Subcutaneous abdominal adipose tissue (tissue), 5 donors: ENCODE results near the gene FES.
"Not testable (repeated sequence)": the region's sequence is repeated elsewhere in the genome, so short reads cannot be mapped to it uniquely, and the experiment has no call there.

ENCODE experiments used
- H3K27ac ChIP-seq: one replicate; pipeline ENCODE4 v1.7.0; 2013; ENCODE audit warnings: low read depth, mild to moderate bottlenecking, inconsistent platforms, low read length, moderate library complexity
- H3K27me3 ChIP-seq, 5 donors: one replicate each; pipeline ENCODE4 v1.7.0; 2013; ENCODE audit warnings: low read length in 5 of 5, inconsistent platforms in 1 of 5; ENCODE audit not compliant: control insufficient read depth in 5 of 5, insufficient read depth in 4 of 5
- H3K36me3 ChIP-seq, 5 donors: one replicate each; pipeline ENCODE4 v1.7.0; 2013; ENCODE audit warnings: low read length in 5 of 5; ENCODE audit not compliant: control insufficient read depth in 5 of 5, insufficient read depth in 5 of 5
- H3K4me1 ChIP-seq, 5 donors: one replicate each; pipeline ENCODE4 v1.7.0; 2013; ENCODE audit warnings: low read length in 5 of 5, mild to moderate bottlenecking in 3 of 5, moderate library complexity in 1 of 5; ENCODE audit not compliant: control insufficient read depth in 5 of 5, insufficient read depth in 5 of 5
- H3K4me3 ChIP-seq, 5 donors: one replicate each; pipeline ENCODE4 v1.7.0; 2013; ENCODE audit warnings: low read length in 5 of 5, low read depth in 1 of 5
- H3K9ac ChIP-seq, 5 donors: one replicate each; pipeline ENCODE4 v1.7.0; 2013; ENCODE audit warnings: low read length in 5 of 5, mild to moderate bottlenecking in 4 of 5, moderate library complexity in 3 of 5
- H3K9me3 ChIP-seq, 5 donors: one replicate each; pipeline ENCODE4 v1.7.0; 2013; ENCODE audit warnings: low read length in 5 of 5; ENCODE audit not compliant: control insufficient read depth in 5 of 5
- donor health status: healthy.
- donor health status: healthy.
- donor health status: healthy.
- donor health status: healthy.
- donor health status: healthy.

Gene FES

DNA sequence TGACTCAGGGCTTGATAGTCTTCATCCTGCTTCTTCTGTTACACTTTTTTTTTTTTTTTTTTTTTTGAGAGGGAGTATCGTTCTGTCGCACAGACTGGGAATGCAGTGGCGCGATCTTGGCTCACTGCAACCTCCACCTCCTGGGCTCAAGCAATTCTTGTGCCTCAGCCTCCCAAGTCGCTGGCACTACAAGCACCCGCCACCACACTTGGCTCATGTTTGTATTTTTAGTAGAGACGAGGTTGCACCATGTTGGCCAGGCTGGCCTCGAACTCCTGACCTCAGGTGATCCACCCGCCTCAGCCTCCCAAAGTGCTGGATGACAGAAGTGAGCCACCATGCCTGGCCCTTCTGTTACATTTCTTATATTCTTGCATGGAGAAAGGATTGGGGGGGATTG lies 9.3 kb upstream of the FES start:
- H3K4me3 ChIP-seq, H3K9ac ChIP-seq, H3K9me3 ChIP-seq, H3K27me3 ChIP-seq: not testable (repeated sequence)
- Histone ChIP-seq H3K36me3 (peaks cover 0 to 48% (median 46%) of the 10 kb centered on the region in 5 donors), H3K4me1 (peaks cover 7 to 36% (median 35%) of the 10 kb centered on the region in 5 donors), H3K27ac (peak overlapping the region; percentile 23)

GRCh38 chr15:90875549-90875981 lies 8.7 kb upstream of the FES start:
- H3K27me3 ChIP-seq: no peaks in the 10 kb centered on the region
- H3K4me3 ChIP-seq: no peak overlapping the region
- H3K4me1 ChIP-seq: peaks cover 3 to 30% (median 29%) of the 10 kb centered on the region in 5 donors
- no peak overlapping the region for H3K9ac ChIP-seq
- no peaks in the 10 kb centered on the region for H3K9me3 ChIP-seq
- H3K27ac ChIP-seq: peak overlapping the region; percentile 23
- peaks cover 0 to 54% (median 52%) of the 10 kb centered on the region in 5 donors for H3K36me3 ChIP-seq

DNA sequence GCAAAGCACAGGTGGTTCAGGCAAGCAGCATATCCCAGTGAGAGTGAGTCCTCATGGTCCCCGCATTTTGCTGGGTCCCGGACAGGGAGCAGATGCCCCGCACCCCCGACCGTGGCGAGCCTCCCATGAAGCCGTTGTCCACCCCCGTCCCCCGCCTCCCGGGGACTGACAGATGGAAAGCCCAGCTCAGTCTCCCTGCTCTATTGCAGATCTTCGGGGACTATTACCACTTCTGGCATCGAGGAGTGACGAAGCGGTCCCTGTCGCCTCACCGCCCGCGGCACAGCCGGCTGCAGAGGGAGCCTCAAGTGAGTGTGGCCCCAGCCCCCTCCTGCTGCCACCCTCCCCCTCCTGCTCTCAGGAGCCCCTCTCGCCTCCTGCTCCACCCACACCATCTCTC lies 8.3 kb upstream of the FES start:
- H3K27ac ChIP-seq: peak overlapping the region; percentile 23
- H3K4me3 ChIP-seq: no peak overlapping the region
- H3K4me1 ChIP-seq: peaks cover 3 to 25% (median 24%) of the 10 kb centered on the region in 5 donors
- H3K9me3 ChIP-seq: no peaks in the 10 kb centered on the region
- no peak overlapping the region for H3K9ac ChIP-seq
- no peaks in the 10 kb centered on the region for H3K27me3 ChIP-seq
- H3K36me3 ChIP-seq: peaks cover 0 to 59% (median 57%) of the 10 kb centered on the region in 5 donors

GRCh38 chr15:90876512-90877170 lies 7.7 kb upstream of the FES start:
- no peaks in the 10 kb centered on the region for H3K9me3 ChIP-seq
- no peaks in the 10 kb centered on the region for H3K27me3 ChIP-seq
- no peak overlapping the region for H3K9ac ChIP-seq
- no peak overlapping the region for H3K4me3 ChIP-seq
- H3K27ac ChIP-seq: no peak overlapping the region
- H3K4me1 ChIP-seq: peaks cover 3 to 25% (median 24%) of the 10 kb centered on the region in 5 donors
- peaks cover 0 to 65% (median 63%) of the 10 kb centered on the region in 5 donors for H3K36me3 ChIP-seq

GRCh38 chr15:90877315-90877714 lies 7.0 kb upstream of the FES start:
- Histone ChIP-seq H3K9ac (peak overlapping the region in 1 of 5 donors; percentile 42), H3K4me1 (peaks cover 3 to 22% (median 22%) of the 10 kb centered on the region in 5 donors), H3K27ac (no peak overlapping the region), H3K9me3 (no peaks in the 10 kb centered on the region), H3K4me3 (no peak overlapping the region), H3K27me3 (no peaks in the 10 kb centered on the region), H3K36me3 (peaks cover 0 to 72% (median 69%) of the 10 kb centered on the region in 5 donors)

DNA sequence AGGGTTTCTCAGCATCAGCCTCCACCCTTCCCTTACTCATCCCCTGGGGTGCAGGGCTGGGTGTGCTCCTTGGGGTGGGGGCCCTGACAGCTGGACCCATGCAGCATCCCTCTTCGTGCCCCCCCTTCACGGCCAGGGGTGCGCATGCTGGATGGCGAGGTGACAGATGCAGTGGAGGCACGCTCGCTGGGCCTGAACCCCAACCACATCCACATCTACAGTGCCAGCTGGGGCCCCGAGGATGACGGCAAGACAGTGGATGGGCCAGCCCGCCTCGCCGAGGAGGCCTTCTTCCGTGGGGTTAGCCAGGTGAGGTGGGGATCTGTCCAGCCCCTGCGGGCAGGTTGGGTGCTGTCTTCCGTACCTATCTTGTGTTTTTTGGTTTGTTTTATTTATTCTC lies 6.3 kb upstream of the FES start:
- H3K27me3 ChIP-seq: no peaks in the 10 kb centered on the region
- H3K9ac ChIP-seq: peak overlapping the region in 1 of 5 donors; percentile 42
- H3K4me1 ChIP-seq: peaks cover 0 to 20% (median 16%) of the 10 kb centered on the region in 5 donors
- H3K36me3 ChIP-seq: peaks cover 0 to 74% (median 72%) of the 10 kb centered on the region in 5 donors
- no peak overlapping the region for H3K4me3 ChIP-seq
- no peak overlapping the region for H3K27ac ChIP-seq
- H3K9me3 ChIP-seq: no peaks in the 10 kb centered on the region

DNA sequence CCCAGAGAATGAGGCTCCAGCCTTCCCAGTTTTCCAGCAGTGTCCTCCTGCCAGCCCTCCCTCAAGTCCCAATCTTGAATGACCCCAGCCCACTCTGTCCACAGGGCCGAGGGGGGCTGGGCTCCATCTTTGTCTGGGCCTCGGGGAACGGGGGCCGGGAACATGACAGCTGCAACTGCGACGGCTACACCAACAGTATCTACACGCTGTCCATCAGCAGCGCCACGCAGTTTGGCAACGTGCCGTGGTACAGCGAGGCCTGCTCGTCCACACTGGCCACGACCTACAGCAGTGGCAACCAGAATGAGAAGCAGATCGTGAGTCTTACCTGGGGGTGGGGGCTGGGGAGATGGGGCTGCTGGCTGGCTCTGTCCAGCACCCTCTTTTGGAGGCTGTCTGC lies 5.6 kb upstream of the FES start:
- no peaks in the 10 kb centered on the region for H3K27me3 ChIP-seq
- H3K9me3 ChIP-seq: no peaks in the 10 kb centered on the region
- peaks cover 0 to 74% (median 72%) of the 10 kb centered on the region in 5 donors for H3K36me3 ChIP-seq
- no peak overlapping the region for H3K27ac ChIP-seq
- H3K4me1 ChIP-seq: peaks cover 3 to 20% (median 16%) of the 10 kb centered on the region in 5 donors
- no peak overlapping the region for H3K4me3 ChIP-seq
- H3K9ac ChIP-seq: no peak overlapping the region

DNA sequence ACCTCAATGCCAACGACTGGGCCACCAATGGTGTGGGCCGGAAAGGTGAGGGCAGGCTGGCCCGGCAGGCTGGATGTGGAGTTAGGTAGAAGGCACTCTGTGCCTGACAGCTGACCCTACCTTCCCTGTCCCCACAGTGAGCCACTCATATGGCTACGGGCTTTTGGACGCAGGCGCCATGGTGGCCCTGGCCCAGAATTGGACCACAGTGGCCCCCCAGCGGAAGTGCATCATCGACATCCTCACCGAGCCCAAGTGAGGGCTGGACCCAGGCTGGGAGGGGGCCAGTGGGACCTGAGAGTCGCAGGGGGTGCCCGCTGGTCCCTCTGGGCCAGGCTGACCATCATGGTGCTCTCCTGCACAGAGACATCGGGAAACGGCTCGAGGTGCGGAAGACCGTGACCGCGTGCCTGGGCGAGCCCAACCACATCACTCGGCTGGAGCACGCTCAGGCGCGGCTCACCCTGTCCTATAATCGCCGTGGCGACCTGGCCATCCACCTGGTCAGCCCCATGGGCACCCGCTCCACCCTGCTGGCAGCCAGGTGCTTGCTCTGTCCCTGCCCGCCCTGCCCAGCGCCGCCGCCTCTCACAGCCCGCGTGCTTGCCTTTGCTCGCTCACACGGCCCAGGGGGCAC lies 4.5 kb upstream of the FES start:
- Histone ChIP-seq H3K4me1 (peaks cover 3 to 22% (median 18%) of the 10 kb centered on the region in 5 donors), H3K36me3 (peaks cover 0 to 74% (median 72%) of the 10 kb centered on the region in 5 donors), H3K27ac (no peak overlapping the region), H3K27me3 (no peaks in the 10 kb centered on the region), H3K9ac (no peak overlapping the region), H3K9me3 (no peaks in the 10 kb centered on the region), H3K4me3 (no peak overlapping the region)

DNA sequence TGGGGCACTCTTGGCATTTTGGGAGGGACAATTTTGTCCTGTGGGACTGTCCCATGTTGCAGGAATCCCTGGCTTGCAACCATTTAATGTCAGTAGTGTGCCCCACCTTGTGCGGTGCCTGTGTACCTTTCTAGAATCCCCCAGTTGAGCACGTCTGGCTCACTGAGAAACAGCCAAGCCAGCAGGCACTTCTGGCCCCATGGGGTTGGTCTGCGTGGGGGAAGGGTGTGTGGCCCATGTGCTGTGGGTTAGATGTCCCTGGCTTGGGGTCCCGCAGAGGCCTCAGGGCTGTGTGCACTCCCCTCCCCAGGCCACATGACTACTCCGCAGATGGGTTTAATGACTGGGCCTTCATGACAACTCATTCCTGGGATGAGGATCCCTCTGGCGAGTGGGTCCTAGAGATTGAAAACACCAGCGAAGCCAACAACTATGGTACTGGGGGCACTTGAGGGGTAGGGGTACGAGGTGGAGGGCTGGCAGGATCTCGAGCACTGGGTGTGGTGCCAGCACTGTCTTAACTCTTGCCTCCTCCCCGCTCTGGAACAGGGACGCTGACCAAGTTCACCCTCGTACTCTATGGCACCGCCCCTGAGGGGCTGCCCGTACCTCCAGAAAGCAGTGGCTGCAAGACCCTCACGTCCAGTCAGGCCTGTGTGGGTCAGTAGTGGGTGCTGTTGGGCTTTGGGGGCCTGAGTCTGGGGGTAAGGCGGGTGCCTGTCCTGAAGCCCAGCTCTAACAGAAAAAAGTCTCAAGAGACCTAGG lies 3.7 kb upstream of the FES start:
- H3K4me1 ChIP-seq: peaks cover 5 to 29% (median 25%) of the 10 kb centered on the region in 5 donors
- H3K27me3 ChIP-seq: no peaks in the 10 kb centered on the region
- H3K9ac ChIP-seq: no peak overlapping the region
- no peaks in the 10 kb centered on the region for H3K9me3 ChIP-seq
- no peak overlapping the region for H3K27ac ChIP-seq
- H3K36me3 ChIP-seq: peaks cover 0 to 71% (median 70%) of the 10 kb centered on the region in 5 donors
- no peak overlapping the region for H3K4me3 ChIP-seq
